H1 (cell line): ENCODE results near the gene SAMM50. TPM values are rescaled to one million over a fixed set of nuclear protein-coding genes. Genes with fewer than 3 reads are reported as not detected.

Experiments used
- CTCF ChIA-PET: fragments of 300-600 bp; sonication (Branson Sonifier 250); formaldehyde crosslinking; loops from one replicate; lab custom pipeline; 2021; ENCODE audit not compliant: partially characterized antibody; lab: Charles Lee
- POLR2A ChIA-PET: fragments of 300-600 bp; sonication (Branson Sonifier 250); formaldehyde crosslinking; loops from one replicate; lab custom pipeline; 2021; ENCODE audit warnings: inconsistent platforms; ENCODE audit not compliant: partially characterized antibody; lab: Charles Lee
- DNase-seq, 2 experiments: peaks; one replicate each; pipeline versions ENCODE4 v3.0.0 to v3.0.0-alpha.2; 2010 to 2022; ENCODE audit warnings: low spot score in 2 of 2, low read depth in 1 of 2, mixed read lengths in 1 of 2
- FAIRE-seq: peaks from 2 replicates; lab custom pipeline; 2011; peaks lifted over from hg19 to GRCh38; lab: Jason Lieb, UNC
- H2AFZ ChIP-seq: 2 replicates; pipeline ENCODE4 v1.8.1; 2012; ENCODE audit warnings: low read length, inconsistent platforms
- H2AK5ac ChIP-seq: 2 replicates; pipeline ENCODE4 v1.6.1; 2013; ENCODE audit warnings: low read depth, low read length
- H2BK120ac ChIP-seq: replicated peaks from 2 replicates; pipeline ENCODE3; 2013; ENCODE audit warnings: low read depth, low read length, inconsistent platforms
- H2BK12ac ChIP-seq: 2 replicates; pipeline ENCODE4 v1.6.1; 2013; ENCODE audit warnings: low read depth, low read length
- H2BK15ac ChIP-seq: 2 replicates; pipeline ENCODE4 v1.6.1; 2013; ENCODE audit warnings: low read length
- H2BK20ac ChIP-seq: 2 replicates; pipeline ENCODE4 v1.6.1; 2013; ENCODE audit warnings: low read length
- H2BK5ac ChIP-seq: 2 replicates; pipeline ENCODE4 v1.6.1; 2013; ENCODE audit warnings: low read depth, low read length
- H3K14ac ChIP-seq: 2 replicates; pipeline ENCODE4 v1.6.1; 2013; ENCODE audit warnings: inconsistent platforms; ENCODE audit not compliant: insufficient read length
- H3K18ac ChIP-seq: 2 replicates; pipeline ENCODE4 v1.6.1; 2013; ENCODE audit warnings: low read length; ENCODE audit errors: extremely low read depth
- H3K23ac ChIP-seq: 2 replicates; pipeline ENCODE4 v1.6.1; 2013; ENCODE audit warnings: inconsistent platforms; ENCODE audit not compliant: insufficient read length
- H3K23me2 ChIP-seq: 2 replicates; pipeline ENCODE4 v1.6.1; 2013; ENCODE audit warnings: low read depth, low read length
- H3K27ac ChIP-seq: 2 replicates; pipeline ENCODE4 v1.6.1; 2011; ENCODE audit warnings: low read depth, low read length, inconsistent platforms
- H3K27me3 ChIP-seq, 4 experiments: replicated peaks in 1 of 4; 1 replicate in 1 of 4; 2 replicates in 3 of 4; pipeline versions ENCODE4 v1.6.1 to v1.8.1; 2011 to 2013; ENCODE audit warnings: low read length in 3 of 4, mild to moderate bottlenecking in 3 of 4, inconsistent platforms in 2 of 4, mixed read lengths in 2 of 4, moderate library complexity in 1 of 4; ENCODE audit not compliant: control insufficient read depth in 3 of 4, insufficient read depth in 3 of 4; ENCODE audit errors: extremely low read depth in 1 of 4
- H3K36me3 ChIP-seq, 4 experiments: 2 replicates each; pipeline versions ENCODE4 v1.6.1 to v1.8.1; 2011 to 2013; ENCODE audit warnings: mild to moderate bottlenecking in 4 of 4, low read length in 3 of 4, moderate library complexity in 2 of 4, control low read depth in 1 of 4, inconsistent platforms in 1 of 4; ENCODE audit not compliant: insufficient read depth in 4 of 4, control insufficient read depth in 2 of 4
- H3K4ac ChIP-seq: replicated peaks from 2 replicates; pipeline ENCODE3; 2013; ENCODE audit warnings: low read length, low read depth, mixed read lengths, inconsistent platforms; ENCODE audit not compliant: insufficient read length
- H3K4me1 ChIP-seq, 4 experiments: replicated peaks in 1 of 4; 1 replicate in 1 of 4; 2 replicates in 3 of 4; pipeline versions ENCODE4 v1.6.1 to v1.8.1; 2011 to 2013; ENCODE audit warnings: low read length in 3 of 4, inconsistent platforms in 2 of 4, mixed read lengths in 1 of 4; ENCODE audit not compliant: insufficient read depth in 4 of 4, control insufficient read depth in 3 of 4
- H3K4me2 ChIP-seq, 2 experiments: 2 replicates each; pipeline versions ENCODE4 v1.6.1 to v1.8.1; 2011 to 2013; ENCODE audit warnings: low read depth in 2 of 2, low read length in 2 of 2, control low read depth in 1 of 2, inconsistent platforms in 1 of 2, mild to moderate bottlenecking in 1 of 2; ENCODE audit not compliant: insufficient read depth in 1 of 2
- H3K4me3 ChIP-seq, 4 experiments: fragments of 200-600, 300-600 bp in 1 of 4; sonication (generic), shearing (Covaris generic), sonication (Bioruptor Twin) in 1 of 4; 2 replicates each; pipeline versions ENCODE4 v1.5.1 to v1.8.1; 2011 to 2016; ENCODE audit warnings: low read length in 4 of 4, low read depth in 3 of 4, control low read depth in 2 of 4, inconsistent platforms in 2 of 4, mild to moderate bottlenecking in 2 of 4, mixed read lengths in 1 of 4, moderate library complexity in 1 of 4; ENCODE audit not compliant: insufficient read depth in 2 of 4; ENCODE audit errors: extremely low read depth in 1 of 4
- H3K56ac ChIP-seq: replicated peaks from 2 replicates; pipeline ENCODE3; 2013; ENCODE audit warnings: low read depth, mild to moderate bottlenecking, mixed read lengths, low read length, inconsistent platforms; ENCODE audit not compliant: insufficient read length
- H3K79me1 ChIP-seq: 2 replicates; pipeline ENCODE4 v1.6.1; 2013; ENCODE audit warnings: low read depth, low read length, control low read depth
- H3K79me2 ChIP-seq, 2 experiments: 2 replicates each; pipeline versions ENCODE4 v1.6.1 to v1.8.1; 2012 to 2013; ENCODE audit warnings: low read length in 2 of 2, mild to moderate bottlenecking in 2 of 2, inconsistent platforms in 1 of 2; ENCODE audit not compliant: insufficient read depth in 2 of 2, control insufficient read depth in 1 of 2
- H3K9ac ChIP-seq, 4 experiments: replicated peaks in 1 of 4; 1 replicate in 1 of 4; 2 replicates in 3 of 4; pipeline versions ENCODE4 v1.6.1 to v1.8.1; 2011 to 2013; ENCODE audit warnings: low read depth in 3 of 4, low read length in 3 of 4, control low read depth in 2 of 4, mild to moderate bottlenecking in 2 of 4, moderate library complexity in 2 of 4, inconsistent platforms in 1 of 4; ENCODE audit errors: extremely low read depth in 1 of 4
- H3K9me3 ChIP-seq, 2 experiments: 2 replicates each; pipeline versions ENCODE4 v1.6.1 to v1.8.1; 2012 to 2013; ENCODE audit warnings: mild to moderate bottlenecking in 2 of 2, moderate library complexity in 2 of 2, control low read depth in 1 of 2, inconsistent platforms in 1 of 2, low read depth in 1 of 2, low read length in 1 of 2, mixed read lengths in 1 of 2; ENCODE audit not compliant: insufficient read depth in 2 of 2
- H4K20me1 ChIP-seq, 2 experiments: replicated peaks in 1 of 2; 2 replicates each; pipeline versions ENCODE3 to v1.8.1; 2011 to 2013; ENCODE audit warnings: inconsistent platforms in 2 of 2, low read length in 2 of 2, mild to moderate bottlenecking in 1 of 2; ENCODE audit not compliant: insufficient read depth in 2 of 2, control insufficient read depth in 1 of 2
- H4K5ac ChIP-seq: 2 replicates; pipeline ENCODE4 v1.6.1; 2013; ENCODE audit warnings: low read length, low read depth, mixed read lengths, inconsistent platforms; ENCODE audit not compliant: insufficient read length
- H4K8ac ChIP-seq: 2 replicates; pipeline ENCODE4 v1.8.0; 2013; ENCODE audit warnings: mild to moderate bottlenecking, moderate library complexity, low read length, inconsistent platforms; ENCODE audit not compliant: insufficient read depth; ENCODE audit errors: extremely low read depth
- H4K91ac ChIP-seq: replicated peaks from 2 replicates; pipeline ENCODE3; 2013; ENCODE audit warnings: low read length, mixed read lengths, inconsistent platforms; ENCODE audit not compliant: insufficient read length
- CTBP2 ChIP-seq: IDR thresholded peaks from 2 replicates; pipeline ENCODE4 v1.7.0; 2011; ENCODE audit warnings: borderline replicate concordance, mild to moderate bottlenecking, moderate library complexity, mixed read lengths, low read length; ENCODE audit not compliant: insufficient read depth, insufficient read length
- POLR2AphosphoS5 ChIP-seq: IDR thresholded peaks from 2 replicates; pipeline ENCODE4 v1.6.1; 2011; ENCODE audit warnings: low read depth, low read length
- SAP30 ChIP-seq: fragments of 300-600 bp; sonication (generic); IDR thresholded peaks from 2 replicates; pipeline ENCODE4 v1.7.1; 2012; ENCODE audit warnings: low read length, moderate library complexity, mild to moderate bottlenecking, inconsistent platforms; ENCODE audit not compliant: insufficient read depth, insufficient replicate concordance
- SIX5 ChIP-seq: IDR thresholded peaks from 2 replicates; pipeline ENCODE4 v1.6.1; 2011; ENCODE audit warnings: mild to moderate bottlenecking, low read depth, low read length
- SP1 ChIP-seq: IDR thresholded peaks from 2 replicates; pipeline ENCODE4 v1.6.1; 2011; ENCODE audit warnings: low read depth, low read length
- SUZ12 ChIP-seq: fragments of 200-600 bp; sonication (generic); IDR thresholded peaks from 2 replicates; pipeline ENCODE4 v1.6.1; 2012; ENCODE audit warnings: mild to moderate bottlenecking, inconsistent platforms, low read length, moderate library complexity, mixed read lengths
- WGBS, 2 experiments: shearing (Covaris generic) in 1 of 2; methylation state at CpG; one replicate each; pipeline versions ENCODE4 v1.1.6 to v1.1.7; 2013 to 2015; ENCODE audit warnings: low lambda C conversion rate in 2 of 2, mixed read lengths in 2 of 2, inconsistent platforms in 1 of 2, low coverage in 1 of 2, missing lambda C conversion rate in 1 of 2; ENCODE audit not compliant: insufficient replicate concordance in 2 of 2, insufficient coverage in 1 of 2, insufficient read length in 1 of 2; ENCODE audit errors: extremely low coverage in 1 of 2, missing lambda C conversion rate in 1 of 2; 5-methylcytosine and 5-hydroxymethylcytosine counted together
- polyA plus RNA-seq, 7 experiments: library from polyadenylated mRNA; depleted of rRNA in 3 of 7; stranded (reverse) in 5 of 7; unstranded in 2 of 7; fragments of >200 nt in 5 of 7; fragments of 200-250 nt in 2 of 7; gene quantifications; 1 replicate in 5 of 7; 2 replicates in 1 of 7; 4 replicates in 1 of 7; pipeline versions ENCODE4 v1.2.1 to v1.2.3, GENCODE V29; 2011 to 2013; ENCODE audit warnings: missing spikeins in 2 of 7, mixed read lengths in 2 of 7
- total RNA-seq: library from RNA; stranded (reverse); fragmentation: NEBNext Ultra II Directional; extraction: Animal tissue kit (Norgen Biotek cat#: 25700); gene quantifications from 2 replicates; pipeline ENCODE4 v1.2.1, GENCODE V29; 2021

Gene SAMM50
- total and polyA plus RNA-seq, 2 of the 8 experiments (the other 6 are each of a cell fraction or from before 2014, with no cell fraction given) = 45.4 to 70.3 TPM

GRCh38 chr22:44026066-44026629, 70.9 kb downstream of the SAMM50 start:
- no peak overlapping the region for H3K4me3 ChIP-seq
- H2AK5ac ChIP-seq = no peak overlapping the region
- H3K23ac ChIP-seq = no peak overlapping the region
- 87% methylated on average over 17 of the region's 17 CpGs; no CpG with 5 or more reads in 1 of the 2 experiments for WGBS, 2 experiments
- no peak overlapping the region; the same call in 1 of the 2 replicates for H2BK5ac ChIP-seq
- H3K79me1 ChIP-seq = no peaks in the 10 kb centered on the region; the same call in 1 of the 2 replicates
- no peak overlapping the region for H2BK15ac ChIP-seq
- no peak overlapping the region for H3K4me2 ChIP-seq
- H3K27me3 ChIP-seq = peaks cover 0 to 8% (median 3%) of the 10 kb centered on the region in 4 experiments; a peak in 4 of 7 replicates
- H3K23me2 ChIP-seq = peaks cover 3% of the 10 kb centered on the region; the same call in 1 of the 2 replicates
- no peak overlapping the region for H2BK12ac ChIP-seq
- no peak overlapping the region for H4K91ac ChIP-seq
- no peak overlapping the region for H4K5ac ChIP-seq
- no peak overlapping the region for H2BK120ac ChIP-seq
- no peak overlapping the region for H3K27ac ChIP-seq
- no peak overlapping the region for H3K56ac ChIP-seq
- no peak overlapping the region for H3K14ac ChIP-seq
- no peak overlapping the region for H4K8ac ChIP-seq
- H3K79me2 ChIP-seq = no peaks in the 10 kb centered on the region
- DNase-seq (no peak), FAIRE-seq (no peak)
- H3K36me3 ChIP-seq = no peaks in the 10 kb centered on the region
- H2AFZ ChIP-seq = no peak overlapping the region
- no peak overlapping the region for H3K4ac ChIP-seq
- no peaks in the 10 kb centered on the region for H3K9me3 ChIP-seq
- peaks cover 0 to 14% (median 2%) of the 10 kb centered on the region in 4 experiments; a peak in 4 of 7 replicates for H3K4me1 ChIP-seq
- H3K9ac ChIP-seq = 0 out of 7 replicates have a peak overlapping the region, but pooled peaks of 1 of the 4 experiments have one; percentile 1
- no peaks in the 10 kb centered on the region for H4K20me1 ChIP-seq
- ChIA-PET POLR2A (no interaction called here), CTCF (interaction anchor here (0.8 to 3.3 kb wide), 6 partner anchors 13 to 102 kb away, joined by 3 to 13 read pairs (median 4); no protein-coding TSS in a partner anchor)
- TF ChIP-seq SIX5 (no peak), POLR2AphosphoS5 (no peak), SUZ12 (no peak), SP1 (no peak), CTBP2 (no peak), SAP30 (no peak)
- no peak overlapping the region for H3K18ac ChIP-seq
- no peak overlapping the region for H2BK20ac ChIP-seq
